IPS-15b (cell line): Measurements from ENCODE around the gene UBE2F.
"Not testable (repeated sequence)": the region's sequence is repeated elsewhere in the genome, so short reads cannot be mapped to it uniquely, and the experiment has no call there.

Experiments
- H3K27me3 ChIP-seq: one replicate; pipeline ENCODE4 v1.6.1; 2013; ENCODE audit warnings: low read length; ENCODE audit not compliant: control insufficient read depth, insufficient read depth
- H3K36me3 ChIP-seq: one replicate; pipeline ENCODE4 v1.6.1; 2013; ENCODE audit warnings: low read length; ENCODE audit not compliant: control insufficient read depth, insufficient read depth
- H3K4me1 ChIP-seq: one replicate; pipeline ENCODE4 v1.6.1; 2013; ENCODE audit warnings: mild to moderate bottlenecking, low read length; ENCODE audit not compliant: control insufficient read depth, insufficient read depth
- H3K4me3 ChIP-seq: one replicate; pipeline ENCODE4 v1.5.1; 2013; ENCODE audit warnings: low read depth, low read length
- H3K9ac ChIP-seq: one replicate; pipeline ENCODE4 v1.6.1; 2013; ENCODE audit warnings: low read depth, mild to moderate bottlenecking, low read length
- H3K9me3 ChIP-seq: one replicate; pipeline ENCODE4 v1.6.1; 2013; ENCODE audit warnings: mild to moderate bottlenecking, low read length; ENCODE audit not compliant: control insufficient read depth, insufficient read depth

The UBE2F gene

GRCh38 chr2:237951878-237952277 lies 14.9 kb upstream of the UBE2F start:
- no peaks in the 10 kb centered on the region for H3K9me3 ChIP-seq

DNA sequence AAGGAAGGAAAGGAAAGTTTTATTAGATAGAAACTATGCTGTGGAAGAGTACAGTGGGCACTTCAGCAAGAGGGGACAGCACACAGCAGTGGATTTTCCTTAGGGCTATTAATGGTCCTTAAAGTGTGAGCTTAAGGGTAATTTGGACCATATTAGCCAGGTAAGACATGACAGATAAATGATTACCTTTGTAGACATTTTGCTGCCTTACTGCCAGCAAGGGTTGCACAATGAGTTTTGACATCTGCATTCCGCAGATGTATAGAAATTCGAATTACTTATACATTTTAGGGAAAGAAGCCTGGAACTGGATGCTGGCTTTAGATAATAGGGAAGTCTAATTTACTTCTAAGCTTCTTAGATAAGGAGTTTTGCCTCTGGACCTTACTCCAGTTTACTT lies 14.0 kb upstream of the UBE2F start:
- peaks cover 2% of the 10 kb centered on the region for H3K4me1 ChIP-seq
- no peaks in the 10 kb centered on the region for H3K9me3 ChIP-seq

More at GRCh38 chr2:237951878-237952277, 14.9 kb upstream of the UBE2F start:
- Histone ChIP-seq H3K9ac (no peak overlapping the region), H3K27me3 (peaks cover 17% of the 10 kb centered on the region), H3K4me1 (peaks cover 2% of the 10 kb centered on the region), H3K36me3 (no peaks in the 10 kb centered on the region), H3K4me3 (no peak overlapping the region)

GRCh38 chr2:237955640-237956401 lies 11.0 kb upstream of the UBE2F start:
- H3K4me3 ChIP-seq: peak overlapping the region; percentile 65
- H3K4me1 ChIP-seq: peaks cover 2% of the 10 kb centered on the region
- peaks cover 25% of the 10 kb centered on the region for H3K27me3 ChIP-seq
- H3K9me3 ChIP-seq: no peaks in the 10 kb centered on the region
- H3K36me3 ChIP-seq: no peaks in the 10 kb centered on the region
- H3K9ac ChIP-seq: peak overlapping the region; percentile 37

More for the DNA sequence above, 14.0 kb upstream of the UBE2F start:
- Histone ChIP-seq H3K27me3 (peaks cover 24% of the 10 kb centered on the region), H3K4me3 (no peak overlapping the region), H3K9ac (no peak overlapping the region), H3K36me3 (no peaks in the 10 kb centered on the region)

GRCh38 chr2:237956402-237956736 lies 10.4 kb upstream of the UBE2F start:
- no peaks in the 10 kb centered on the region for H3K36me3 ChIP-seq
- H3K4me1 ChIP-seq: peaks cover 2% of the 10 kb centered on the region
- peak overlapping the region; percentile 37 for H3K9ac ChIP-seq
- peak overlapping the region; percentile 65 for H3K4me3 ChIP-seq
- H3K9me3 ChIP-seq: no peaks in the 10 kb centered on the region
- peaks cover 25% of the 10 kb centered on the region for H3K27me3 ChIP-seq

DNA sequence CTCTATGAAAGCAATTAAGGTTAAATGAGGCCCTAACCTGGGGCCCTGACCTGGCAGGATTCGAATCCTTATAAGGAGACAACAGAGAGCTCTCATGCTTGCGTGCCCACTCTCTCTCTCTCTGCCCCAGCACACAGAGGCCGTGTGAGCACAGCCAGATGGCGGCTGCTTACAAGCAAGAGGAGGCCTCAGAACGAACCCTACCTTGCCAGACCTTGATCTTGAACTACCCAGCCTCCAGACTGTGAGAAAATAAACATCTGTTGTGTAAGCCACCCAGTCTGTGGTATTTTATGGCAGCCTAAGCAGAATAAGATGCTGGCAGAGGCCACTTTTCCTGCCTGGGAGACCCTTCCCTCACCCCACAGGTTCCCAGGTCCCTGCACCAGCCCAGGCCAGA lies 5.2 kb upstream of the UBE2F start:
- Histone ChIP-seq H3K4me3 (no peak overlapping the region), H3K9ac (no peak overlapping the region), H3K9me3 (peaks cover 9% of the 10 kb centered on the region), H3K4me1 (no peaks in the 10 kb centered on the region), H3K36me3 (no peaks in the 10 kb centered on the region), H3K27me3 (peaks cover 10% of the 10 kb centered on the region)

DNA sequence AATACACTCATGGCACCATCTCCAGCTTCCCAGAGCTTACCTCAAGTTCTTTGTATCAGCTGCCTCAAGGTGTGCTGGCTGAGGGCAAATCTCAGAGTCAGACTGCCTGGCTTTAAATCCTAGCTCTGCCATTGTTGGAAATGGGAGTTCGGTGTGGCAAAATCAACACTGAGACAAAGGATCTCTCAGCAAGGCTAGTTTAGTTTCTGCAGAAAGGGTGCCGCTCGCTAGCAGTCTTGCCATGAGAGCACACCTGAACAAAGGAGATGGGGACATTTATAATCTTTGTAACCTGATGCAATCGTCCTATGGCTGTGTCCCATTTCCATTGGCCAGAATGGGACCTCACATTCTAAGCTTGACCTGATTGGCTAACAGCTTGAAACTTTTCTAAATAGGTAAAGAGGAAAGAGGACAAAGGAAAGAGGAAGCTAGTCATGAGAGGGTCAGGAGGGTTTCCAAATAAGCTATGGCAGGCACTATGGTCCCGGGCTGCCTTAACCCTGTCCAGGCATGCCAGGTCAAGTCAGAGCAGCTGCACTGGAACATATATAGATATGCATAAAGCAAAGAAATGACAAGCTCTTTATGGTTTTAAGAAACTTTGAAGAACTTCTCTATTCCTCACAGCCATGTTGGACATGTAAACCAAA lies 4.3 kb upstream of the UBE2F start:
- H3K9me3 ChIP-seq: peaks cover 9% of the 10 kb centered on the region
- no peak overlapping the region for H3K4me3 ChIP-seq
- H3K9ac ChIP-seq: no peak overlapping the region
- H3K36me3 ChIP-seq: no peaks in the 10 kb centered on the region
- no peaks in the 10 kb centered on the region for H3K4me1 ChIP-seq
- H3K27me3 ChIP-seq: peaks cover 3% of the 10 kb centered on the region

GRCh38 chr2:237963490-237963991 lies 3.3 kb upstream of the UBE2F start:
- not testable (repeated sequence) for H3K4me3 ChIP-seq, H3K9me3 ChIP-seq, H3K4me1 ChIP-seq, H3K9ac ChIP-seq, H3K27me3 ChIP-seq, H3K36me3 ChIP-seq

GRCh38 chr2:237964194-237964577 lies 2.6 kb upstream of the UBE2F start:
- peaks cover 9% of the 10 kb centered on the region for H3K9me3 ChIP-seq
- H3K36me3 ChIP-seq: no peaks in the 10 kb centered on the region
- no peak overlapping the region for H3K9ac ChIP-seq
- H3K4me1 ChIP-seq: no peaks in the 10 kb centered on the region
- H3K27me3 ChIP-seq: no peaks in the 10 kb centered on the region
- H3K4me3 ChIP-seq: no peak overlapping the region

DNA sequence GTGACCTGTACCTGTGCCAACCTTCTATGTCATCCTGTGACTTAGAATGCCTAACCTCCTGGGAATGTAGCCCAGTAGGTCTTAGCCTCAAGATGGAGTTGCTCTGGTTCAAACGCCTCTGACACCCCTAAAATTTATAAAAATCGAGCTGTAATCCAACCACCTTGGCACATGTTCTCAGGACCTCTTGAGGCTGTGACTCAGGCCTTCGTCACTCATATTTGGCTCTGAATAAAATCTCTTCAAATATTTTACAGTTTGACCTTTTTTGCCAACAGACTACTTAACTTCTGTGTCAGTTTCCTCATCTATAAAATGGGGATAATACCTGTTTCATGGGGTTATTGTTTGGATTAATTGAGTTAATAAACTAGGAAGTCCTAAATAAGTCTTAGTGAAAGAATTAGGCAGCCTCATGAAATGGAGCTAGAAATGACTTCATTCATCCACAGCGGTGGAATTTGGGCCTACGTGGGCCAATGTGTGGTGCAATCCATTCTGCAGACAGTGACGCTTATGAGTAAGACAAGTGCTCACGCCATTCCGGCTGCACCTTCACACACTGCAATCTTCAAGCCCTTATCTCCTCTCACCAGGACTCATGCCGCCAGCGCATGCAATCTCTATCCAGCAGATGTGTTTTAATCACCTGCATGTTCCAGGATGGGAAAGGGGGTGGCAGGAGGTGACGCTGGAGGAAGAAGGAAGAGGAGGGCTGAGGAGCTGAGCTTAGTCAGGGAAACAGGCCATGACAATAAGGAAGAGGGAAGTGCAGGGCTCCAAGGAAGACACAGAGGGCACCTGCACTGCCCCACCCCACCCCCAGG lies 2.0 kb upstream of the UBE2F start:
- peaks cover 9% of the 10 kb centered on the region for H3K9me3 ChIP-seq
- no peak overlapping the region for H3K4me3 ChIP-seq

GRCh38 chr2:237965844-237966243 lies 970 bp upstream of the UBE2F start:
- H3K27me3 ChIP-seq, H3K9ac ChIP-seq, H3K9me3 ChIP-seq, H3K4me1 ChIP-seq, H3K36me3 ChIP-seq, H3K4me3 ChIP-seq: not testable (repeated sequence)

More for the DNA sequence above, 2.0 kb upstream of the UBE2F start:
- H3K9ac ChIP-seq: no peak overlapping the region
- no peaks in the 10 kb centered on the region for H3K27me3 ChIP-seq
- no peaks in the 10 kb centered on the region for H3K4me1 ChIP-seq
- no peaks in the 10 kb centered on the region for H3K36me3 ChIP-seq

DNA sequence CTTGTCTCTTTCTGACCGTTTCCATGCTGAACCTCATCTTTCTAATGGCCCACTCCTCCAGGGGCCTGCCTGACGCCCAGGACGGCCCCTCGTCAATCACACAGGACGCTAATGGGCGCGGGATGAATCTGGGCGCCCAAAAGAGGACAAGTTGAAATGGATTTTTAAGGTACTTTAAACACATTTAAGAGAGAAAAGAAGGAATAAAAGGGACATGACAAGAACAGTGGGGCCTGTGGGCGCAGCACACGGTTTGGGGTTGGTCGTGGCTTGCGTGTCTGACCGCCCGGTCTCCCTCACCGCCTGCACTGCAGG lies 607 bp upstream of the UBE2F start:
- Histone ChIP-seq H3K4me3 (peak overlapping the region; percentile 82), H3K36me3 (no peaks in the 10 kb centered on the region), H3K4me1 (no peaks in the 10 kb centered on the region), H3K9ac (peak overlapping the region; percentile 83), H3K9me3 (peaks cover 9% of the 10 kb centered on the region), H3K27me3 (no peaks in the 10 kb centered on the region)
